NB4 (cell line): ENCODE data around the gene RCAN2.

Experiments
- DNase-seq: peaks from one replicate; pipeline ENCODE4 v3.0.0; 2010; ENCODE audit warnings: low read depth
- H3K4me3 ChIP-seq: one replicate; pipeline ENCODE4 v1.5.1; 2011; ENCODE audit warnings: mild to moderate bottlenecking, low read depth, low read length, moderate library complexity
- CTCF ChIP-seq: IDR thresholded peaks from one replicate; pipeline ENCODE4 v1.5.1; 2012; ENCODE audit warnings: low read depth, low read length
- MAX ChIP-seq: IDR thresholded peaks from 2 replicates; pipeline ENCODE4 v1.6.1; 2011; ENCODE audit warnings: low read depth, low read length
- MYC ChIP-seq: IDR thresholded peaks from 2 replicates; pipeline ENCODE4 v1.6.1; 2011; ENCODE audit warnings: low read depth, low read length
- POLR2A ChIP-seq: IDR thresholded peaks from 2 replicates; pipeline ENCODE4 v1.6.1; 2011; ENCODE audit warnings: mild to moderate bottlenecking; ENCODE audit not compliant: insufficient read length; ENCODE audit errors: extremely low read depth

Gene RCAN2

GRCh38 chr6:46315589-46315988 lies 175.7 kb downstream of the RCAN2 start:
- TF ChIP-seq POLR2A (no peak), MYC (no peak)
- no peak for DNase-seq
- no peak overlapping the region for H3K4me3 ChIP-seq

GRCh38 chr6:46312654-46313053 lies 178.6 kb downstream of the RCAN2 start:
- no peak for DNase-seq
- no peak overlapping the region for H3K4me3 ChIP-seq
- no peak for TF ChIP-seq MYC
- no peak for TF ChIP-seq MAX
- no peak for TF ChIP-seq CTCF

- no peak overlapping the region for H3K4me3 ChIP-seq
- TF ChIP-seq POLR2A (no peak), MAX (no peak), CTCF (no peak), MYC (no peak)
- DNase-seq = no peak
These were observed 181.1 kb downstream of the RCAN2 start for GRCh38 chr6:46310196-46310595.

- DNase-seq = no peak
- H3K4me3 ChIP-seq = no peak overlapping the region
- TF ChIP-seq POLR2A = no peak
These were observed 184.8 kb downstream of the RCAN2 start for GRCh38 chr6:46306431-46306830.

GRCh38 chr6:46305833-46306232 lies 185.4 kb downstream of the RCAN2 start:
- H3K4me3 ChIP-seq = no peak overlapping the region
- no peak for TF ChIP-seq CTCF
- no peak for TF ChIP-seq MYC
- no peak for TF ChIP-seq POLR2A
- no peak for TF ChIP-seq MAX
- no peak for DNase-seq

- TF ChIP-seq MAX (no peak), CTCF (no peak), POLR2A (no peak), MYC (no peak)
- DNase-seq = no peak
- no peak overlapping the region for H3K4me3 ChIP-seq
These were observed 186.0 kb downstream of the RCAN2 start for GRCh38 chr6:46305236-46305635.

GRCh38 chr6:46302816-46303215 lies 188.4 kb downstream of the RCAN2 start:
- no peak for TF ChIP-seq MYC
- no peak for TF ChIP-seq MAX
- no peak for TF ChIP-seq CTCF
- TF ChIP-seq POLR2A = no peak
- no peak for DNase-seq

More at GRCh38 chr6:46302816-46303215, 188.4 kb downstream of the RCAN2 start:
- no peak overlapping the region for H3K4me3 ChIP-seq
